Measurements from ENCODE around the gene GSTM2. TPM values are rescaled to one million over a fixed set of nuclear protein-coding genes. Genes with fewer than 3 reads are reported as not detected.
"Not testable (repeated sequence)": the region's sequence is repeated elsewhere in the genome, so short reads cannot be mapped to it uniquely, and the experiment has no call there.

The GSTM2 gene
- total RNA-seq, 1 experiment from 2014 or later, result 3.1 TPM

DNA sequence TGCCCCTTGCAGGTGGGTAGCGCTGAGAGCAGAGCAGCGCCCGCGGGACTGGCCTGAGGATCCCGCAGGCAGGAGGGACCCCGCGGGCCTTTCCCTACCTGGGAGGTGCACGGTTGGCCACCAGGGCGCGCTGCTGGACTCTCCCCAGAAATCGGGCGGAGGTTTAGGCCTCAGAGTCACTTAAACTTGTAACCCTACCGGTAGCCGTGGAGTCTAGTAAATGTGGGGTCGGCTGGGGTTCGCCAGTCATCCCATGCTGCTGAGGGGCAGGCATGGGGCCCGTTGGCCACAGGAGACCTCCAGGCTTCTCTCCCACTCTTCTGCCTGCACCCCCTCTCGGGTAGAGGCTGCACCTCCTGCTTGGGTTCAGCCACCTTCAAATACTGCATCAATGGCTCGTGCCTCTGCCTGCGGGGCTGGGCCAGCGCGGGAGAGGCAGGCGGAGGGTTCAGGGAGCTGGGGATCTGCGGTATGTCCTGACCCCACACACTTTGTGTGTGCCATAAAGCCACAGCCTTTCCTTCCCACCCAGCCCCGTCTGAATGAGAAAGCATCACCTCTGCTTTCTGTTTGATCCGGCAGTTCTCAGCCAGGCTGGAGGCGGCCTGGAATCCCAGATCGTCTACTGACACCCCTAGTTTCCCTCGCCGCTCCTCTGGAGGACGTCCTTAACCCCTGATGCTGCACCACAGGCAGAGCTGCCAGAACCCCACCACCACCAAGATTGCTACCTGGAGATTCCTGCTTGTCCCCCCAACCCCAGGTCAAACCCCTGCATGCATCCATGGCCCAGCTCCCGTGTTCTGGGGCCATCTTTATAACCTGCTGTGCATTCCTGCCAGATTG is 24.2 kb upstream of the GSTM2 start:
- peak; percentile 70 for DNase-seq (ENCODE audit: low read depth)

DNA sequence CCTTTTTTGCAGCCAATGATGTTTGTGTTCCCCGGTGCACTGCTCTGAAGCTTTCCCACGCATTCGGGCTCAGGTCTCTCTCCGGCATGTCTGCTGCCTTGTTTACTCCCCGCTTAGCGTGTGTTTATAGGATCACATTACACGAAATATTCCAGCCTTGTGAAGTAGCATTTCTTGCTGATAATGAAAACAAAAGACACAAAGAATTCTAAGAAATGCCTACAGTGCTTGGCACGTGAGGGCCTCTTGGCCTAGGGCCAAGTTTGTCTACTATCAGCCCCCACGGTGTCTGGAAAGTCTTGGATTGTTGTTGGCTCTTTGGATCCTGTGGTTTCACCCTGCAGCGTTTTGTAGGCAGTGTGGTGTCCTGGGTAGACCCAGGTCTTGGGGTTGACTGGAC is 23.2 kb upstream of the GSTM2 start:
- no peak for DNase-seq (ENCODE audit: low read depth)

DNA sequence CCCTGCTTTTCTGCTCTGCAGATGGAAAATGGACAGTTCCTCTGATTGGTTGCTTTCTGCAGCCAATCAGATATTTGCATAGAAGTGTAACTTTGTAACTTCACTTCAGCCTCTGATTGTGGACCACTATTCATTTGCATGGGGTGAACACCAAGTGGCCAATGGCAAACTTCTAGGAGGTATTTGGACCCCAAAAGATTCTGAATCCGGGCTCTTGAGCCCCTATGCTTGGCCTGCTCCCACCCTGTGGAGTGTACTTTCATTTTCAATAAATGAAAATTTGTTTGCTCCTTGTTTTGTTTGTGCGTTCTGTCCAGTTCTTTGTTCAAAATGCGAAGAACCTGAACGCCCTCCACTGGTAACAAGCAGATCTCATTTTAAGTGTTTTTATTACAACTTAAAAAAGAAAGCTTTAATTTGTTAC is 18.4 kb upstream of the GSTM2 start:
- no peak for DNase-seq (ENCODE audit: low read depth)

DNA sequence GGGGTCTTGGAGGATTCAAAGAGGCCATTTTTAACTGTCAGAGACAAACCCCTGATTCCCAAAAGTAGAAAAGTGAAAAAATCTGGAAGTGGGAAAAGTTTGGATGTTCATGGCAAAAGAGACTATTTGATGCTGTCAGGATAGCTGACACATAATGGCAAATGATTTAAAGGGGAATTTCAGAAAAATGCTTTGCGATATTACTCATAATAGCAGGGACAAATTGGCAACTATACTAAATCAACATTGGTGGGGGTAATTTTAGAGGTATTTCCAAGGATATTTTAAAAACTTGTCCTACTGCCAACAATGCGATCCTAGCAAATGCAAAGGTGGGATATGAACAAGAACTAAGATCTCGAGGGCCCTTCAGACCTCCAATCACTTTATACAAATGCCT is 17.2 kb upstream of the GSTM2 start:
- no peak for DNase-seq (ENCODE audit: low read depth)

DNA sequence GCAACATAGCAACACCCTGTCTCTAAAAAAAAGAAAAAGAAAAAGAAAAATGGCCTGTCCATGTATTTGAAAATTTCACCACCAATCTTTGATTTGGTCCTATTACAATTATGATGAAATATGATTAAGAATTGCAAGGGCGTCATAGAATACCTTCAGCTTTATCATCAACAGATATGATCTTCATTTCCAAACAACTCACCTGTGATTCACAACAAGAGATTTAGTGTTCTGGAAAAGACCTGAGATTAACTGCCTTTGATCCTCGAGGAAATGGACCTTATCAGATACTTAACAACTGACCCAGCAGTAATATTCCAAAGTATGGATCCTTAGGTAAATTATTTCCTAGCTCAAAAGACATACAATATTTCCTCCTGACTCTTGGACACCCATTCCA is 15.5 kb upstream of the GSTM2 start:
- DNase-seq (ENCODE audit: low read depth), result no peak

DNA sequence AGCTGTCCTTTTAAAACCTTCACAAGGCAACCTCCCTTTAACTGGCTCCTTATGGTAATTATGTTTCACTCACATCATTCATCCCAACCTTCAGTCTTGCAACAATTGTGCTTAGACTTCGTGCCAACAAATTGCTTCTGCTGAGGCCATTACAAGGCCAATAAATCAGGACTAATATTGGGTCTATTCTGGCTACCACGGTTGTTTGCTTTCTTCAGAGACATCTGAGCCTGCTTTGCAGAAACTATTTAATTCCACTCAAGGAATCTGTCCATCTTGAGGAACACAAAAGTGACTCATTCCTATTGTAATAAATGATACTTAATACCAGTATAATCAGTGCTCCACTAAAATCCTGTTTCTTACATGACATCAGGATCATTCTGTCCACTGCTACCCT is 14.6 kb upstream of the GSTM2 start:
- DNase-seq (ENCODE audit: low read depth), result no peak

DNA sequence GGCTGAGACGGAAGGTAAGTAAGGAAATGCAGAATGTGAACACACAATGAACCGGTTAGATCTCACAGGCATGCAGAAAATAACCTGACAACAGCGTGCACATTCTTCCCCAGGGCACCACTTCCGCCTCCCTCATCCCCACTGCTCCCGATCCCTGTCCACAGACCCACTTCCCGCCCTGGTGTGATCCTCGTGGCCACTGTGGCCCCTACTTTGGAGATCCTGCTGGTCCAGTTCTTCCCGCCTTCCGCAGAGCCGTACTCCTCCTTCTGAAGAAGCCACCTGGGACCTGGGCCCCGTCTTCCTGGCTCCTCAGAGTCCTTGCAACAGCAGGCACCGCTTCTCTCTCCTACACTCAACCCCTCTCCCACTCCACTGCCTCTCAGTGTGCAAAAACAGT is 13.3 kb upstream of the GSTM2 start:
- DNase-seq (ENCODE audit: low read depth), result no peak

DNA sequence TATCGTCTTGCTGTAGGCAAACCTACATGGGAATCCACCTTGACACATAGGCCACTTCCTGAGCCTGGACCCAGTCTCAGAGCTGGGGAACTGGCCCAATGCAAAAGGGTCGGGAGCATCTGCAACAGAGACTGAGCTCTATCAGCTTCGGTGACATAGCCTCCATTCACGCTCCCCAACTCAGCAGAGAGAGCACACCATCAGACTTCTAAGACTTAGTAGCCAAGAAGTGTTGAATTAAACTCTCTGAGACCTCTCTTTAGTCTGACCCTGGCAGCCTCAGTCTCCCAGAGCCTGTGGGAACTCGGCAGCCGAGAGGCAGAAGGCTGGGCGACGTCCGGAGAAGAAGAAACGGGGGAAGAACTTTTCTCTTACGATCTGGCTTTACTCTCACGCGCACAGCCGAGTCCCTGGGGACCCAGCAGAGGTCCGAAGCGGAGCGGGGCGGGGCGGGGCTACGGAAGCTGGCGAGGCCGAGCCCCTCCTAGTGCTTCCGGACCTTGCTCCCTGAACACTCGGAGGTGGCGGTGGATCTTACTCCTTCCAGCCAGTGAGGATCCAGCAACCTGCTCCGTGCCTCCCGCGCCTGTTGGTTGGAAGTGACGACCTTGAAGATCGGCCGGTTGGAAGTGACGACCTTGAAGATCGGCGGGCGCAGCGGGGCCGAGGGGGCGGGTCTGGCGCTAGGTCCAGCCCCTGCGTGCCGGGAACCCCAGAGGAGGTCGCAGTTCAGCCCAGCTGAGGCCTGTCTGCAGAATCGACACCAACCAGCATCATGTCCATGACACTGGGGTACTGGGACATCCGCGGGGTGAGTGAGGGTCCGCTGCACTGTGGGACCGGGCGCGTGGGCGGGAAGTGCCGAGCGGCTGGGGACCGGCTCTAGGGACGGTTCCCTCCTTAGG is 12.0 kb upstream of the GSTM2 start, which contains the start of gene GSTM4:
GSTM4 (plus strand) TSS at position 485 of the 905 bp plus-strand sequence; CDS start at position 776, 291 bp downstream.
- DNase-seq (ENCODE audit: low read depth), result no peak

DNA sequence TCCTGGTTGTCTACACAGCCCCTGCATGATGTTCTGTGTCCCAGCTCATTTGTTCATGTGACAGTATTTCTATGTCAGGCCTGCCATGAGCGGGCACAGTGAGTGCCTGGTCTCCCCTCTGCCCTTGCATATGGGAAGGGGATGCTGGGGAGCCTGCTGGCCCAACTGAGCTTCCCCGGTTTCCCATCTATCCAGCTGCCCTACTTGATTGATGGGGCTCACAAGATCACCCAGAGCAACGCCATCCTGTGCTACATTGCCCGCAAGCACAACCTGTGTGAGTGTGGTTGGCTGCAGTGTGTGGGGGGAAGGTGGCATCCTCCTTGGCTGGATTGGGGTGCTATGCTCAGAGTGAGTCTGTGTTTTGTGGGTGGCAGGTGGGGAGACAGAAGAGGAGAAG is 10.5 kb upstream of the GSTM2 start:
- DNase-seq (ENCODE audit: low read depth), result no peak

DNA sequence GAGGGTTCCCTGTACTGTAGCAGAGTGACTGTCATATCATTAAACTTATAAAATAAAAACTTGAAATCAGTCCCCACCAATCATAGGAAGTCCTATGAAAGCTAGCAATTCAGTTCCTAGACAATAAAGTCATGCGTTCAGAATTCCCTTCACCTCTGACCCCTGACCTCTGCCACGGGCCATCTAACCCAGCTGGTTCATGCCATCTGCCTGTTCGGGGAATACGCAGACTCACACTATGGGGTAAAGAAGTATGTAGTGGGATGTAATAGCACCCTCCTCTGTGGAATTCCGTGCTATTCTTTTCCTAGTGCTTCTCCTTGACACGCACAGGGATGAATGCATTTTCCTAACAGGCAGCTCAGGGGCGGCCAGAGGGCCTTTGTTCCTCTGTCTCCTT is 9.9 kb upstream of the GSTM2 start:
- DNase-seq (ENCODE audit: low read depth), result no peak

DNA sequence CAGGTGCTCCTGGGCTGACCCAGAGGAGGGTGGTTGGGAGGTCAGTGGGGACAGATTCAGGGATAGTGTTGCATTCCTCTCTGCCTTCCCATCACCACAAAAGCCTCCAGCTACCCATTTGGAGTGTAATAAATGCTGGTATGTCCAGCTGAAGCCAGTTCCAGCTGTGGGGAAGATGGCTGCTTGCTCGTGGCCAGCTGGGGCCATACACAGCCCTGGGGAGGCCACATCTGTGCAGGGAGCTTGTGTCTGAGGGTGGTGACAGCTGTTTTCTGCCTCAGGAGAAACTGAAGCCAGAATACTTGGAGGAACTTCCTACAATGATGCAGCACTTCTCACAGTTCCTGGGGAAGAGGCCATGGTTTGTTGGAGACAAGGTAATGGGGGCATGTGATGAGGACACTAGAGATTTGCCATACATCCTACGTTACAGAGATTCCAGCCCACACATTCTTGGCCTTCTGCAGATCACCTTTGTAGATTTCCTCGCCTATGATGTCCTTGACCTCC is 9.3 kb upstream of the GSTM2 start:
- no peak for DNase-seq (ENCODE audit: low read depth)

DNA sequence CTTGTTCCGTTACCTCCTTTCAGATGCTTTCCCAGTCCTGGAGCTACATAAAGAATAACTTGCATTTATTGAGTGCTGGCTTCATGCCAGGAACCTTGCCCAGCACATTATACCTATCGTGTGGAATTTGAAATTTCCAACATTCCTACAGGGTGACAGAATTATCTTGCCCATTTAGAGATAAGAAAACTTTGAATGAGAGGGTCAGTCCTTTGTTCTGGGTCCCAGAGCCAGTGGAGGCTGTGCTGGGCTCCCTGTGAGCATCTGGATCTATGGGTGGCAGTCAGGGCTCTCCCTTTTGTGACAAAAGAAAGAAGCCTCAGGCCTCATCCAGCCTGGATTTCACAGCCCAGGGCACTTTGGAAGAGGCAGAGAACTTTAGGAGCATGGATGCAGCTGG is 8.7 kb upstream of the GSTM2 start:
- no peak for DNase-seq (ENCODE audit: low read depth)

DNA sequence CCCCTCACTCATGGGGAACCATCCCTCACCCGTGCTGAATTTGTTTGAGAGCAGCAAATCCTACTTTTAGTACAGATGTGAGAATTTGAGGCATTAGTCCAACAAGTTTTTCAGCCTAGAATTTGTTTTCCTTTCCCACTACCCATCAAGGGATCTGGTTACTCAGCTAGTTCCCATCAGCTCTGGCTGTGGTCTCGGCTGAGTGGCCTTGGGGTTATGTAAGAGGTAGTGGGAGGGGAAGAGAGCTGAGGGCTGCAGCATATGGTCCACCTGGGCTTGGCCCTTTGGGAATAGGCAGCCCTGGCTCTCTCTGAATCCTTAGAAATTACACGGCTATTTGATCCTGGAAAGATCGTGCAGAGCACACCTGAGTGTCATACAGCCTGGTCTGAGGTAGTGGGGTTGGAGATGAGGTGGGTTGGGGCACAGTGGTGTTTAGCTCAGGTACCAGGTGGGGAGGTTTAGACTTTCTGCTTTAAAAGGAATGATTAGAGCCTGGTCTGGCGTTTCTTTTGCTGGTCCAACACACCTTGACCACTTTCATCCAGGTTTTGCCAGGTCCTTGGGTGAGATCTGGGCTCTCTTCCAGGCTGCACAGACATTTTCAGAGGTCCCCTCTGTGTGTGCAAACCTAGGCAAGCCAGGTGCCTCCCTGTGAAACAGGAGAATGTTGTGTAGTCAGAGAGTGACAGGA is 7.7 kb upstream of the GSTM2 start:
- no peak for DNase-seq (ENCODE audit: low read depth)

DNA sequence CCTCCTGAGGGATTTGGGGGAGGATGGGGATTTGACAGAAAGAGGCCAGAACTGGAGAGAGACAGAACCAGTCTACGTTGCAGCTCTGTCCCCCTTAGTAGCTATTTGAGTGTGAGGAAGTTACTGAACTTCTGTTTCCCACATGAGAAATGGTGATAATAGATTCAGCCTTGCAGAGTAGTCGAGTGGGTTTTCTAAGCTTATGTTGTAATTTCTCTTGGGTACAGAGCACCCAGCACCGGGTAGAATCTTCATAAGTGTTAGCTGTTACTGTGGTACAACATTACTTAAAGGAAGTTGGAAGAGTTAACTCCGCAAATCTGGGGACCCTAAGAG is 7.2 kb upstream of the GSTM2 start:
- DNase-seq (ENCODE audit: low read depth), result not testable (repeated sequence)

DNA sequence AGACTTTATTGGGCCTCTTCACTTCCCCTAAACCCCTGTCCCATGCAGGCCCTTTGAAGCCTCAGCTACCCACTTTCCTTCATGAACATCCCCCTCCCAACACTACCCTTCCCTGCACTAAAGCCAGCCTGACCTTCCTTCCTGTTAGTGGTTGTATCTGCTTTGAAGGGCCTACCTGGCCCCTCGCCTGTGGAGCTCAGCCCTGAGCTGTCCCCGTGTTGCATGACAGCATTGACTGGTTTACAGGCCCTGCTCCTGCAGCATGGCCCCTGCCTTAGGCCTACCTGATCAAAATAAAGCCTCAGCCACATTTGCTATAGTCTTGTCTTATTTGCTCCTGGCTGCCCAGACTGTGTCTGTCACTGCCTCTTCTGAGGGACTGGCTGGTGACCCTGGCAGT is 6.5 kb upstream of the GSTM2 start:
- DNase-seq (ENCODE audit: low read depth), result no peak

DNA sequence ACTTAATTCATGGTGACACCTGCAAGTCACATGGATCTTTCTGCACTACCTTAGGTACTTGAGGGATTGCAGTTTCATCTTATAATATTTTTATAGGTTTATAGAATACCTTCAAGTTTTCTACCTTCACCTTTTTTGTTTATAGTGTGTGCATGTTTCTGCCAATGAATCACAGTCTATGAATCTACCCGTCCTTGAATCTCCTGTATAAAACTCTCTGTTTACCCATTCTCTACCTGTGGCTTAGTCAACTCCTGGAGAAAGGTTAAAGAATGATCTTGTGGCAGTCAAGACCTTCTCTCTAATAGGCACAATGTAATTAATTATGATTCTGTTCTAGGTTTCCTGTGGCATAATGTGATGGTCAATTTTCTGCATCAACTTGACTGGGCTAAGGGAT is 3.2 kb upstream of the GSTM2 start:
- no peak for DNase-seq (ENCODE audit: low read depth)

DNA sequence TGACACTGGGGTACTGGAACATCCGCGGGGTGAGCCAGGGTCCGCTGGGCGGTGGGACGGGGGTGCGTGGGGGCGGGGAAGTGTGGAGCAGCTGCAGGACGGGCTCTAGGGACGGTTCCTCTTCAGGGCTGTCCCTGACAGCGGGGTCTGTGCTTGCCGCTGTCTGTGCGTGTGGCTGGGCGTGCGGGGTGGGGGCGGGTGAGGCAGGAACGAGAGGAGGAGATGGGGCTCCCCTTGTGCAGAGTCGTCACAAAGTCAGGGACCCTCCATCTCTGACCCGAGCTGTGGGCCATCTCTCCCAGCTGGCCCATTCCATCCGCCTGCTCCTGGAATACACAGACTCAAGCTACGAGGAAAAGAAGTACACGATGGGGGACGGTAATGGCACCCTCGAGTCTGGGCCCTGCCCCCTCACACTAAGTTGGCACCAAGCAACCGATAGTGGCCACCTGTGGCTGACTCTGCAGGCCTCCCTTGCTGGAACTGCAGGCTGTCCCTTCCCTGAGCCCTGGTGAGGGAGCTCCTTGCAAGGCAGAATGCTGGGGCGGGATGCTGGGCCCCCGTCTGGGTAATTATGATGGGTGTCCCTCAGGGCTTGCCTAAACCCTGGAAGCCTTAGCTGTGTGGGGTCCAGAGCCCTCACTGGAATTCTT is 392 bp downstream of the GSTM2 start:
- DNase-seq (ENCODE audit: low read depth), result peak; percentile 0

DNA sequence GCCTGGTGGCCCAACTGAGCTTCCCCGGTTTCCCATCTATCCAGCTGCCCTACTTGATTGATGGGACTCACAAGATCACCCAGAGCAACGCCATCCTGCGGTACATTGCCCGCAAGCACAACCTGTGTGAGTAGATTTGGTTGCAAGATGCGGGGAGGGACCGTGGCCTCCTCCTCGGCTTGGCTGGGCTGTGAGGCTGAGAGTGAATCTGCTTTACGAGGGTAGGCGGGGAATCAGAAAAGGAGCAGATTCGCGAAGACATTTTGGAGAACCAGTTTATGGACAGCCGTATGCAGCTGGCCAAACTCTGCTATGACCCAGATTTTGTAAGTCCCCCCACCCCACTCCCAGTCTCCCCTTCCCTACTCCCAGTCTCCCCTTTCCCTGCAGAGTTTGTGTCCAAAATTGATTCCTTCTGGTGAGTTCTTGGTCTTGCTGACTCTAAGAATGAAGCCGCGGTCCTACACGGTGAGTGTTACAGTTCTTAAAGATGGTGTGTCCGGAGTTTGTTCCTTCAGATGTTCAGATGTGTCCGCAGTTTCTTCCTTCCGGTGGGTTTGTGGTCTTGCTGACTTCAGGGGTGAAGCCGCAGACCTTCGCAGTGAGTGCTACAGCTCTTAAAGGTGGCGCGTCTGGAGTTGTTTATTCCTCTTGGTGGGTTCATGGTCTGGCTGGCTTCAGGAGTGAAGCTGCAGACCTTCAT is 1.5 kb downstream of the GSTM2 start:
- DNase-seq (ENCODE audit: low read depth), result peak; percentile 19

DNA sequence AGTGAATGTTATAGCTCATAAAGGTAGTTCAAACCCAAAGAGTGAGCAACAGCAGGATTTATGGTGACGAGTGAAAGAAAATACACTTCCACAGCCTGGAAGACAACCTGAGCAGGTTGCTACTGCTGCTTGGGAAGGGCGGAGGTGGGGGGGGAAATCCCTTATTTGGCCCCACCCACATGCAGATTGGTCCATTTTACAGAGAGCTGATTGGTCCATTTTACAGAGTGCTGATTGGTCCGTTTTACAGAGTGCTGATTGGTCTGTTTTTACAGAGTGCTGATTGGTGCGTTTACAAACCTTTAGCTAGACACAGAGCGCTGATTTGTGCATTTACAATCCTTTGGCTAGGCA is 2.1 kb downstream of the GSTM2 start:
- DNase-seq (ENCODE audit: low read depth), result not testable (repeated sequence)

DNA sequence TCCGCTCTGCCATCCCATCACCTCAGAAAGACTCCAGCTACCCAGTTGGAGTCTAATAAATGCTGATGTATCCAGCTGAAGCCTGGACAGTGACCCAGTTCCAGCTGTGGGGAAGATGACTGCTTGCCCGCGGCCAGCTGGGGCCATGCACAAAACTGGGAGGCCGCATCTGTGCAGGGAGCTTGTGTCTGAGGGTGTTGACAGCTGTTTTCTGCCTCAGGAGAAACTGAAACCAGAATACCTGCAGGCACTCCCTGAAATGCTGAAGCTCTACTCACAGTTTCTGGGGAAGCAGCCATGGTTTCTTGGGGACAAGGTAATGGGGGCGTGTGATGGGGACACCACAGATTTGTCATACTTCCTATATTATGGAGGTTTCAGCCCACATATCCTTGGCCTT is 3.2 kb downstream of the GSTM2 start:
- no peak for DNase-seq (ENCODE audit: low read depth)

DNA sequence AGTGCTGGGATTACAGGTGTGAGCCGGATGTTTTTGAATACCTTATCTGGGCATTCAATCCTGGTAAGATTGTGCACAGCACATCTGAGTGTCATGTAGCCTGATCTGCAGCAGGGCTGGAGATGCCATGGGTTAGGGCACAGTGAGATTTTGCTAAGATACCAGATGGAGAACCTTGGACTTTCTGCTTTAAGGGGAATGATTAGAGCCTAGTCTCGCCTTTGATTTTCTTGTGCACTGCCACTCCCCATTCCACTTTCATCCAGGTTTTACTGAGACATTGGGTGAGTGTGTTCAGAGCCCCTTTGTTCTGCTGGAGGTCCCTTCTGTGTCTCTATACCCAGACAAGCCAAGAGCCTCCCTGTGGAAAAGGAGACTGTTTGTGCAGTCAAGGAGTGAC is 6.0 kb downstream of the GSTM2 start:
- not testable (repeated sequence) for DNase-seq (ENCODE audit: low read depth)

All from HT1080 (cell line).